Measurements from ENCODE around the gene USPL1. TPM values are rescaled to one million over a fixed set of nuclear protein-coding genes. Genes with fewer than 3 reads are reported as not detected.

The USPL1 gene
- polyA plus RNA-seq, 1 donor from 2014 or later: 60.1 TPM

GRCh38 chr13:30704596-30704995 is 86.9 kb downstream of the USPL1 start:
- Histone ChIP-seq H3K4me3 (ENCODE audit: low read length) (no peak overlapping the region), H3K4me2 (ENCODE audit: low read length) (no peak overlapping the region), H3K9me2 (ENCODE audit: insufficient read depth, low read length) (no peaks in the 10 kb centered on the region), H2AFZ (ENCODE audit: low read depth, low read length) (no peak overlapping the region), H3K79me2 (replicated peaks; ENCODE audit: insufficient read depth, low read length) (no peaks in the 10 kb centered on the region), H3F3A (ENCODE audit: insufficient read depth, low read length, poor library complexity, severe bottlenecking) (no peaks in the 10 kb centered on the region), H3K9ac (ENCODE audit: low read length) (no peak overlapping the region), H4K20me1 (ENCODE audit: insufficient read depth) (no peaks in the 10 kb centered on the region), H3K36me3 (ENCODE audit: insufficient read depth, low read length) (no peaks in the 10 kb centered on the region), H3K9me3 (ENCODE audit: low read length) (no peaks in the 10 kb centered on the region), H3K27ac (ENCODE audit: low read length) (no peak overlapping the region), H3K27me3 (ENCODE audit: insufficient read depth, low read depth, low read length) (no peaks in the 10 kb centered on the region)
- no peak for TF ChIP-seq SMC3 (conservative IDR thresholded peaks at IDR 0.05; ENCODE audit: poor library complexity)
- TF ChIP-seq EZH2 (IDR thresholded peaks at IDR 0.05; ENCODE audit: borderline replicate concordance, insufficient read depth, low read length, poor library complexity, severe bottlenecking): no peak
- no peak for TF ChIP-seq EP300 (conservative IDR thresholded peaks at IDR 0.05; ENCODE audit: poor library complexity, severe bottlenecking)
- TF ChIP-seq MXI1 (conservative IDR thresholded peaks at IDR 0.05; ENCODE audit: poor library complexity, severe bottlenecking): no peak
- no peak for TF ChIP-seq POLR2AphosphoS5 (IDR thresholded peaks at IDR 0.05)
- TF ChIP-seq TAF1 (IDR thresholded peaks at IDR 0.05; ENCODE audit: low read depth): no peak
- no peak for TF ChIP-seq RAD21 (conservative IDR thresholded peaks at IDR 0.05)
- TF ChIP-seq REST (IDR thresholded peaks at IDR 0.05; ENCODE audit: borderline replicate concordance): no peak
- no peak for TF ChIP-seq CTCF (IDR thresholded peaks at IDR 0.05; ENCODE audit: poor library complexity, severe bottlenecking)

- Histone ChIP-seq H3K4me2 (ENCODE audit: low read length) (no peak overlapping the region), H3F3A (ENCODE audit: insufficient read depth, low read length, poor library complexity, severe bottlenecking) (no peaks in the 10 kb centered on the region), H3K79me2 (replicated peaks; ENCODE audit: insufficient read depth, low read length) (no peaks in the 10 kb centered on the region), H3K9me3 (ENCODE audit: low read length) (no peaks in the 10 kb centered on the region), H3K9me2 (ENCODE audit: insufficient read depth, low read length) (no peaks in the 10 kb centered on the region), H3K36me3 (ENCODE audit: insufficient read depth, low read length) (no peaks in the 10 kb centered on the region), H3K27ac (ENCODE audit: low read length) (no peak overlapping the region), H3K27me3 (ENCODE audit: insufficient read depth, low read depth, low read length) (no peaks in the 10 kb centered on the region), H3K9ac (ENCODE audit: low read length) (no peak overlapping the region), H3K4me3 (ENCODE audit: low read length) (no peak overlapping the region), H2AFZ (ENCODE audit: low read depth, low read length) (no peak overlapping the region), H4K20me1 (ENCODE audit: insufficient read depth) (no peaks in the 10 kb centered on the region)
- TF ChIP-seq REST (IDR thresholded peaks at IDR 0.05; ENCODE audit: borderline replicate concordance) (no peak), TAF1 (IDR thresholded peaks at IDR 0.05; ENCODE audit: low read depth) (no peak), MXI1 (conservative IDR thresholded peaks at IDR 0.05; ENCODE audit: poor library complexity, severe bottlenecking) (no peak), RAD21 (conservative IDR thresholded peaks at IDR 0.05) (no peak), SMC3 (conservative IDR thresholded peaks at IDR 0.05; ENCODE audit: poor library complexity) (no peak), CTCF (IDR thresholded peaks at IDR 0.05; ENCODE audit: poor library complexity, severe bottlenecking) (no peak), POLR2AphosphoS5 (IDR thresholded peaks at IDR 0.05) (no peak), EZH2 (IDR thresholded peaks at IDR 0.05; ENCODE audit: borderline replicate concordance, insufficient read depth, low read length, poor library complexity, severe bottlenecking) (no peak)
Measured at GRCh38 chr13:30705680-30706079, 88.0 kb downstream of the USPL1 start.

All from neural cell (in vitro differentiated cells).